K562 (cell line): ENCODE measurements around the gene JPT2. TPM values are rescaled to one million over a fixed set of nuclear protein-coding genes. Genes with fewer than 3 reads are reported as not detected.

Source experiments
- BCOR ChIP-seq: fragments of 450-650 bp; IDR thresholded peaks from 2 replicates; pipeline ENCODE4 v1.6.1; 2016
- CBX8 ChIP-seq: fragments of 200-600 bp; sonication (generic); IDR thresholded peaks from 2 replicates; pipeline ENCODE4 v1.6.1; 2012; ENCODE audit warnings: borderline replicate concordance, mixed run types, low read depth, mild to moderate bottlenecking, moderate library complexity, mixed read lengths, low read length, control low read depth, inconsistent platforms; ENCODE audit not compliant: poor library complexity, severe bottlenecking; ENCODE audit errors: extremely low read depth
- DPF2 ChIP-seq: fragments of 450-650 bp; IDR thresholded peaks from 2 replicates; pipeline ENCODE4 v1.6.1; 2016
- ETV1 ChIP-seq: fragments of 450-650 bp; conservative IDR thresholded peaks from 2 replicates; pipeline ENCODE4 v1.6.1; 2016; ENCODE audit warnings: missing genetic modification characterization, control low read depth, low read depth, missing compliant biosample characterization
- FOXK2 ChIP-seq, 2 experiments: fragments of 450-650 bp; IDR thresholded peaks in 1 of 2; conservative IDR thresholded peaks in 1 of 2; 2 replicates each; pipeline ENCODE4 v1.6.1; 2016; ENCODE audit warnings: low read depth in 2 of 2, mild to moderate bottlenecking in 1 of 2
- HDAC3 ChIP-seq: fragments of 450-650 bp; IDR thresholded peaks from 2 replicates; pipeline ENCODE4 v1.6.1; 2018; ENCODE audit warnings: borderline replicate concordance, mild to moderate bottlenecking, moderate library complexity; ENCODE audit not compliant: partially characterized antibody
- HDGF ChIP-seq: fragments of 450-650 bp; IDR thresholded peaks from 2 replicates; pipeline ENCODE4 v1.6.1; 2016
- MTA3 ChIP-seq: fragments of 450-650 bp; formaldehyde crosslinking; IDR thresholded peaks from 2 replicates; pipeline ENCODE4 v1.6.1; 2017; ENCODE audit warnings: mild to moderate bottlenecking, borderline replicate concordance
- NELFE ChIP-seq: IDR thresholded peaks from 2 replicates; pipeline ENCODE4 v1.6.1; 2011; ENCODE audit warnings: mild to moderate bottlenecking; ENCODE audit not compliant: insufficient read depth, insufficient read length
- NFE2L1 ChIP-seq: fragments of 450-650 bp; IDR thresholded peaks from 2 replicates; pipeline ENCODE4 v1.6.1; 2016; ENCODE audit warnings: missing genetic modification characterization, low read depth, mild to moderate bottlenecking, missing compliant biosample characterization, moderate library complexity, borderline replicate concordance
- PYGO2 ChIP-seq: fragments of 450-650 bp; IDR thresholded peaks from 2 replicates; pipeline ENCODE4 v1.6.1; 2016; ENCODE audit warnings: mild to moderate bottlenecking, missing genetic modification characterization, moderate library complexity, missing compliant biosample characterization
- RFX5 ChIP-seq: IDR thresholded peaks from 2 replicates; pipeline ENCODE4 v1.6.1; 2011; ENCODE audit warnings: low read depth, mild to moderate bottlenecking, improper control_type of control experiment, low read length
- YY1 ChIP-seq, 3 experiments: IDR thresholded peaks; 2 replicates each; pipeline ENCODE4 v1.6.1; 2011; ENCODE audit warnings: low read length in 2 of 3, mild to moderate bottlenecking in 2 of 3, moderate library complexity in 2 of 3, borderline replicate concordance in 1 of 3, control low read depth in 1 of 3, low read depth in 1 of 3; ENCODE audit not compliant: insufficient read depth in 3 of 3, insufficient replicate concordance in 2 of 3, control insufficient read depth in 1 of 3, insufficient read length in 1 of 3; ENCODE audit errors: extremely low read depth in 1 of 3
- ZFX ChIP-seq: sonication (generic); formaldehyde crosslinking; IDR thresholded peaks from 2 replicates; pipeline ENCODE4 v1.8.0; 2022; ENCODE audit warnings: mild to moderate bottlenecking, missing genetic modification reagents, moderate library complexity
- ZNF174 ChIP-seq: fragments of 250-450 bp; sonication (Bioruptor Pico); IDR thresholded peaks from 2 replicates; pipeline ENCODE4 v1.4.0; 2020; ENCODE audit warnings: mild to moderate bottlenecking
- ZNF41 ChIP-seq: fragments of 250-450 bp; sonication (Bioruptor Pico); conservative IDR thresholded peaks from 2 replicates; pipeline ENCODE4 v1.4.0; 2020; ENCODE audit warnings: mild to moderate bottlenecking
- polyA plus RNA-seq, 8 experiments: library from polyadenylated mRNA; depleted of rRNA in 4 of 8; stranded (reverse) in 5 of 8; unstranded in 3 of 8; fragments of >200 nt; fragmentation: Nextera tagmentation in 2 of 8; fragmentation: Illumina TruSeq in 1 of 8; extraction: Ambion mirVana in 2 of 8; extraction: Trizol in 1 of 8; gene quantifications; 2 replicates each; pipeline versions ENCODE4 v1.2.1 to v1.2.3, GENCODE V29; 2011 to 2014; ENCODE audit warnings: inconsistent platforms in 1 of 8, missing spikeins in 1 of 8
- total RNA-seq, 7 experiments: library from RNA; depleted of rRNA in 6 of 7; stranded (reverse); fragments of >200 nt in 6 of 7; fragmentation: Illumina TruSeq in 2 of 7; extraction: Trizol in 2 of 7; gene quantifications; 2 replicates each; pipeline versions ENCODE4 v1.2.1 to v1.2.3, GENCODE V29; 2011 to 2021; ENCODE audit warnings: low replicate concordance in 1 of 7
- TF ChIP-seq, protein P1 (sequence below): fragments of 150-350 bp; conservative IDR thresholded peaks from 2 replicates; pipeline ENCODE4 v1.6.1; 2014; ENCODE audit warnings: low read length

JPT2 gene
- total and polyA plus RNA-seq, 9 of the 15 experiments (the other 6 are each of a cell fraction or from before 2014, with no cell fraction given): 25.5 to 133 (median 106) TPM

DNA sequence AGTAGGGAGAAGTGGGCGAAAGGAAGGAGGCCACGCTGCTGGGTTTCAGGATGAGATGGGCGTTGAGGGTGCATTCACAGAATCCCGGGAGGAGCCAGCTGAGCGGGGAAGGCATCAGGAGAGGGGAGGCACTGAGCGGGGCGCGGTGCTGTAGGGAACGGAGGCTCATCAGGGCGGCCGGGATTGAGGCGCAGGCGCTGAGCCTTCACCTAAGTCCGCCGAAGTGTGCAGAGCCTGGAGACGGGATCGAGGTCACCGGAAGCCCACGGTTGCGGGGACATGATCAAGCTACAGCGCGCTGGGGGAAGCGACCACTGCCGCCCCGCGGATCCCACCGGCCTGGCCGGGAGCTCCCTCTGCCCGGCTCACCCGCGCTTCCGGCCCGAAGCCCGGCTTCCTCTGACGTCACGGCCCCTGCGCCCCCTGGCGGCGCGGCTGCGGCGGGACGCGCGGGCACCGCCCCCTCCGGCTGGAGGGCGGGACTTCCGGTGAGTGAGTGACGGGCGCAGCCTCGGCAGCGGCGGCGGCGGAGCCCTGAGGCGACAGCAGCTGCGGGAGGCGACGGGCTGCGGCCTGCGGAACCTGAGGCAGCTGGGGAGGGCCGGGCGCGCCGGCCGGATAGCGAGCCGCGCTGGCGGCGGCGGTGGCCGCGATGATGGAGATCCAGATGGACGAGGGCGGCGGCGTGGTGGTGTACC lies 27.8 kb downstream of the JPT2 start, which contains the start of gene MAPK8IP3 (continued):
- TF ChIP-seq NFE2L1 (no peak), MTA3 (peak; percentile 96), NELFE (no peak), RFX5 (0 out of 2 replicates have a peak, but pooled peaks have one; percentile 38), FOXK2 (conservative IDR thresholded peaks at IDR 0.05 in 1 of 2, IDR thresholded peaks at IDR 0.05 in 1 of 2; ENCODE audit: low read depth in 2 of 2) (no peak), ZNF41 (CRISPR knock-in tag) (no peak), CBX8 (no peak), ETV1 (peak; percentile 78), HDGF (no peak), BCOR (0 out of 2 replicates have a peak, but pooled peaks have one; percentile 36), ZNF174 (CRISPR knock-in tag) (no peak), PYGO2 (tag) (no peak), DPF2 (no peak; the same call in 1 of the 2 replicates), YY1 (IDR thresholded peaks at IDR 0.05; ENCODE audit: borderline replicate concordance in 1 of 3, control insufficient read depth in 1 of 3, extremely low read depth in 1 of 3, insufficient read depth in 3 of 3, insufficient read length in 1 of 3, insufficient replicate concordance in 2 of 3, low read depth in 1 of 3, low read length in 2 of 3) (peak in 2 of 3 experiments; percentile 31 to 73), ZFX (CRISPR knock-in tag) (peak; percentile 83), HDAC3 (no peak)
- TF ChIP-seq, protein P1, sequence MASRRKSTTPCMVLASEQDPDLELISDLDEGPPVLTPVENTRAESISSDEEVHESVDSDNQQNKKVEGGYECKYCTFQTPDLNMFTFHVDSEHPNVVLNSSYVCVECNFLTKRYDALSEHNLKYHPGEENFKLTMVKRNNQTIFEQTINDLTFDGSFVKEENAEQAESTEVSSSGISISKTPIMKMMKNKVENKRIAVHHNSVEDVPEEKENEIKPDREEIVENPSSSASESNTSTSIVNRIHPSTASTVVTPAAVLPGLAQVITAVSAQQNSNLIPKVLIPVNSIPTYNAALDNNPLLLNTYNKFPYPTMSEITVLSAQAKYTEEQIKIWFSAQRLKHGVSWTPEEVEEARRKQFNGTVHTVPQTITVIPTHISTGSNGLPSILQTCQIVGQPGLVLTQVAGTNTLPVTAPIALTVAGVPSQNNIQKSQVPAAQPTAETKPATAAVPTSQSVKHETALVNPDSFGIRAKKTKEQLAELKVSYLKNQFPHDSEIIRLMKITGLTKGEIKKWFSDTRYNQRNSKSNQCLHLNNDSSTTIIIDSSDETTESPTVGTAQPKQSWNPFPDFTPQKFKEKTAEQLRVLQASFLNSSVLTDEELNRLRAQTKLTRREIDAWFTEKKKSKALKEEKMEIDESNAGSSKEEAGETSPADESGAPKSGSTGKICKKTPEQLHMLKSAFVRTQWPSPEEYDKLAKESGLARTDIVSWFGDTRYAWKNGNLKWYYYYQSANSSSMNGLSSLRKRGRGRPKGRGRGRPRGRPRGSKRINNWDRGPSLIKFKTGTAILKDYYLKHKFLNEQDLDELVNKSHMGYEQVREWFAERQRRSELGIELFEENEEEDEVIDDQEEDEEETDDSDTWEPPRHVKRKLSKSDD: no peak
